Retinal pigment epithelial cell (primary cell): ENCODE results near the gene TP53BP1.

ENCODE experiments used
- DNase-seq: peaks from one replicate; pipeline ENCODE4 v3.0.0-alpha.2; 2010; ENCODE audit warnings: low read depth
- H3K4me3 ChIP-seq: 2 replicates; pipeline ENCODE4 v1.5.1; 2011; ENCODE audit warnings: mild to moderate bottlenecking, low read length, control low read depth, moderate library complexity
- CTCF ChIP-seq: conservative IDR thresholded peaks from 2 replicates; pipeline ENCODE4 v1.5.1; 2011; ENCODE audit warnings: low read depth, low read length, control low read depth, inconsistent platforms

The TP53BP1 gene

GRCh38 chr15:43376017-43376705, 116.8 kb downstream of the TP53BP1 start:
- DNase-seq: no peak
- peak; percentile 84 for TF ChIP-seq CTCF
- no peak overlapping the region for H3K4me3 ChIP-seq

GRCh38 chr15:43370975-43371974, 121.7 kb downstream of the TP53BP1 start, which contains the start of the genes TUBGCP4 and ZSCAN29:
TSS of gene TUBGCP4 (plus strand) at chr15:43371101. CDS start at chr15:43371355, 254 bp downstream.
TSS of gene ZSCAN29 (minus strand) at chr15:43371043. CDS start at chr15:43369913, 1,130 bp downstream.
- H3K4me3 ChIP-seq: peak within 1 kb of the TSS; percentile 82
- DNase-seq: no peak
- peak; percentile 45 for TF ChIP-seq CTCF

GRCh38 chr15:43370310-43370974, 122.5 kb downstream of the TP53BP1 start:
- no peak for TF ChIP-seq CTCF
- peak overlapping the region; percentile 82 for H3K4me3 ChIP-seq
- DNase-seq: no peak

- no peak overlapping the region for H3K4me3 ChIP-seq
- TF ChIP-seq CTCF: no peak
- DNase-seq: no peak
Observed at GRCh38 chr15:43361313-43361903, 131.5 kb downstream of the TP53BP1 start.

GRCh38 chr15:43360821-43361220, 132.1 kb downstream of the TP53BP1 start:
- DNase-seq: no peak
- TF ChIP-seq CTCF: no peak
- H3K4me3 ChIP-seq: no peak overlapping the region
